ENCODE data around the gene ATP8B1. TPM values are rescaled to one million over a fixed set of nuclear protein-coding genes. Genes with fewer than 3 reads are reported as not detected.

The ATP8B1 gene
- total and polyA plus RNA-seq, 2 donors (not counting 3 experiments of a cell fraction or from before 2014, with no cell fraction given) = 49.3 to 100 TPM

- H3K9me1 ChIP-seq (replicated peaks; ENCODE audit: control insufficient read depth, extremely low read depth, insufficient read depth, low read length) = no peaks in the 10 kb centered on the region
- H3K9me3 ChIP-seq (replicated peaks; ENCODE audit: control insufficient read depth, insufficient read depth, low read length) = no peaks in the 10 kb centered on the region
- dilution Hi-C loops (cut with MboI; ENCODE audit: extremely low pct_ligation_motif_present, low sequenced_read_pairs) (no loop called here), intact Hi-C loops (cut with micrococcal nuclease) (no loop called here)
- H2AFZ ChIP-seq (ENCODE audit: low read depth, low read length) = no peak overlapping the region
- H3K79me2 ChIP-seq (ENCODE audit: control insufficient read depth, insufficient read depth, low read length) = no peaks in the 10 kb centered on the region
- H4K20me1 ChIP-seq (replicated peaks; ENCODE audit: control insufficient read depth, extremely low read depth, insufficient read depth, low read length) = no peaks in the 10 kb centered on the region
- POLR2A ChIA-PET = no interaction called here
- no peak for FAIRE-seq
- no peak overlapping the region for H3K4me3 ChIP-seq (replicated peaks in 1 of 3; ENCODE audit: insufficient read depth in 1 of 3, low read depth in 1 of 3, low read length in 3 of 3)
- no TSS peak for BruUV-seq (replicated peaks)
- H3K4me1 ChIP-seq (ENCODE audit: control insufficient read depth, extremely low read depth, insufficient read depth, low read length) = peaks cover 30% of the 10 kb centered on the region
- CTCF ChIA-PET = interaction anchor here (0.8 kb wide), 1 partner anchor 278 kb away, joined by 3 read pairs; no protein-coding TSS in a partner anchor
- no peak overlapping the region for H3K9ac ChIP-seq (replicated peaks; ENCODE audit: extremely low read depth, insufficient read depth, low read length)
- H3K27ac ChIP-seq (ENCODE audit: insufficient read depth, low read depth, low read length) = no peak overlapping the region
- no peak for DNase-seq (ENCODE audit: low read depth, low spot score)
- TF ChIP-seq MAX (IDR thresholded peaks at IDR 0.05; ENCODE audit: insufficient read depth, insufficient read length) (no peak), EZH2 (IDR thresholded peaks at IDR 0.05; ENCODE audit: borderline replicate concordance, low read depth, low read length, severe bottlenecking) (no peak), POLR2AphosphoS5 (IDR thresholded peaks at IDR 0.05; ENCODE audit: insufficient read depth, low read depth, low read length) (no peak), FOS (IDR thresholded peaks at IDR 0.05; ENCODE audit: borderline replicate concordance, insufficient read depth, low read length) (no peak), POLR2A (IDR thresholded peaks at IDR 0.05; ENCODE audit: low read depth, low read length) (no peak)
- H3K27me3 ChIP-seq (ENCODE audit: control insufficient read depth in 2 of 2, insufficient read depth in 2 of 2, low read length in 2 of 2) = no peaks in the 10 kb centered on the region
- H3K4me2 ChIP-seq (ENCODE audit: insufficient read depth, low read length) = no peak overlapping the region
- H3K36me3 ChIP-seq (ENCODE audit: control insufficient read depth in 2 of 2, extremely low read depth in 1 of 2, insufficient read depth in 2 of 2, low read length in 2 of 2) = no peaks in the 10 kb centered on the region
Observed at GRCh38 chr18:57844319-57844718, 41.2 kb upstream of the ATP8B1 start.

GRCh38 chr18:57843386-57843785 lies 40.3 kb upstream of the ATP8B1 start:
- H3K4me1 ChIP-seq (ENCODE audit: control insufficient read depth, extremely low read depth, insufficient read depth, low read length) = peaks cover 37% of the 10 kb centered on the region
- H2AFZ ChIP-seq (ENCODE audit: low read depth, low read length) = no peak overlapping the region
- POLR2A ChIA-PET = no interaction called here
- dilution Hi-C loops (cut with MboI; ENCODE audit: extremely low pct_ligation_motif_present, low sequenced_read_pairs) = no loop called here
- no peak overlapping the region for H3K9ac ChIP-seq (replicated peaks; ENCODE audit: extremely low read depth, insufficient read depth, low read length)
- no peaks in the 10 kb centered on the region for H3K36me3 ChIP-seq (ENCODE audit: control insufficient read depth in 2 of 2, extremely low read depth in 1 of 2, insufficient read depth in 2 of 2, low read length in 2 of 2)
- FAIRE-seq (no peak), DNase-seq (ENCODE audit: low read depth, low spot score) (no peak)
- H4K20me1 ChIP-seq (replicated peaks; ENCODE audit: control insufficient read depth, extremely low read depth, insufficient read depth, low read length) = no peaks in the 10 kb centered on the region
- H3K9me1 ChIP-seq (replicated peaks; ENCODE audit: control insufficient read depth, extremely low read depth, insufficient read depth, low read length) = no peaks in the 10 kb centered on the region
- no peak overlapping the region for H3K4me2 ChIP-seq (ENCODE audit: insufficient read depth, low read length)
- H3K79me2 ChIP-seq (ENCODE audit: control insufficient read depth, insufficient read depth, low read length) = no peaks in the 10 kb centered on the region
- intact Hi-C loops (cut with micrococcal nuclease) = no loop called here
- H3K4me3 ChIP-seq (replicated peaks in 1 of 3; ENCODE audit: insufficient read depth in 1 of 3, low read depth in 1 of 3, low read length in 3 of 3) = no peak overlapping the region
- TF ChIP-seq GATA2 (IDR thresholded peaks at IDR 0.05; ENCODE audit: insufficient read depth, insufficient read length, low read depth, low read length) (no peak), POLR2A (IDR thresholded peaks at IDR 0.05; ENCODE audit: low read depth, low read length) (no peak), EZH2 (IDR thresholded peaks at IDR 0.05; ENCODE audit: borderline replicate concordance, low read depth, low read length, severe bottlenecking) (no peak), FOS (IDR thresholded peaks at IDR 0.05; ENCODE audit: borderline replicate concordance, insufficient read depth, low read length) (no peak), JUN (IDR thresholded peaks at IDR 0.05; ENCODE audit: borderline replicate concordance, insufficient read depth, insufficient read length, low read depth) (no peak), MYC (IDR thresholded peaks at IDR 0.05; ENCODE audit: low read depth, low read length) (no peak), MAX (IDR thresholded peaks at IDR 0.05; ENCODE audit: insufficient read depth, insufficient read length) (no peak), CTCF (IDR thresholded peaks at IDR 0.05; ENCODE audit: extremely low read depth in 1 of 2, insufficient read depth in 1 of 2, low read depth in 1 of 2, low read length in 2 of 2) (no peak), POLR2AphosphoS5 (IDR thresholded peaks at IDR 0.05; ENCODE audit: insufficient read depth, low read depth, low read length) (no peak)
- no peak overlapping the region for H3K27ac ChIP-seq (ENCODE audit: insufficient read depth, low read depth, low read length)
- CTCF ChIA-PET = interaction anchor here (0.8 to 1.9 kb wide), 5 partner anchors 8 to 278 kb away, joined by 3 to 5 read pairs (median 3); no protein-coding TSS in a partner anchor
- H3K27me3 ChIP-seq (ENCODE audit: control insufficient read depth in 2 of 2, insufficient read depth in 2 of 2, low read length in 2 of 2) = no peaks in the 10 kb centered on the region
- BruUV-seq (replicated peaks) = no TSS peak
- H3K9me3 ChIP-seq (replicated peaks; ENCODE audit: control insufficient read depth, insufficient read depth, low read length) = no peaks in the 10 kb centered on the region

Data from endothelial cell of umbilical vein (primary cell).